Hypothalamus (tissue), 51 donors: Measurements from ENCODE around the gene AHSG.
"Not testable (repeated sequence)": the region's sequence is repeated elsewhere in the genome, so short reads cannot be mapped to it uniquely, and the experiment has no call there.

ENCODE experiments used
- DNase-seq, 51 donors: peaks; one replicate each; lab custom pipeline; 2025; lab: John Stamatoyannopoulos, UW

Gene AHSG

GRCh38 chr3:186612721-186613636 lies at the start of gene AHSG:
Gene AHSG, plus strand, starts transcription at chr3:186613060. Its CDS starts 82 bp downstream, at chr3:186613142.
- no peak for DNase-seq

GRCh38 chr3:186564586-186564985 lies 48.3 kb upstream of the AHSG start:
- DNase-seq, result no peak

GRCh38 chr3:186566772-186567071 lies 46.1 kb upstream of the AHSG start:
- DNase-seq, result peak in 2 of 51 donors; percentile 33 to 63

GRCh38 chr3:186567072-186567921 lies 45.6 kb upstream of the AHSG start, which contains the start of gene TBCCD1:
Gene TBCCD1, minus strand, starts transcription at chr3:186567339. Its CDS starts 3,010 bp downstream, at chr3:186564329.
- peak; percentile 53 to 95 (median 84) for DNase-seq

GRCh38 chr3:186569361-186569760 lies 43.5 kb upstream of the AHSG start:
- not testable (repeated sequence) for DNase-seq

- no peak for DNase-seq
Measured at GRCh38 chr3:186569779-186570095, 43.1 kb upstream of the AHSG start.

GRCh38 chr3:186570096-186570940 lies 42.5 kb upstream of the AHSG start, which contains the start of gene DNAJB11:
Gene DNAJB11, plus strand, starts transcription at chr3:186570720. Its CDS starts 178 bp downstream, at chr3:186570898.
- DNase-seq, result peak; percentile 73 to 100 (median 99)

- no peak for DNase-seq
Measured at GRCh38 chr3:186570941-186571643, 41.8 kb upstream of the AHSG start.

- DNase-seq, result no peak
Measured at GRCh38 chr3:186571644-186572013, 41.2 kb upstream of the AHSG start.

GRCh38 chr3:186577521-186577920 lies 35.3 kb upstream of the AHSG start:
- no peak for DNase-seq

- DNase-seq, result no peak
Measured at GRCh38 chr3:186580785-186581184, 32.1 kb upstream of the AHSG start.

- no peak for DNase-seq
Measured at GRCh38 chr3:186582541-186582940, 30.3 kb upstream of the AHSG start.

GRCh38 chr3:186583831-186584230 lies 29.0 kb upstream of the AHSG start:
- no peak for DNase-seq

- DNase-seq, result not testable (repeated sequence)
Measured at GRCh38 chr3:186586245-186586644, 26.6 kb upstream of the AHSG start.

- DNase-seq, result no peak
Measured at GRCh38 chr3:186587183-186587582, 25.7 kb upstream of the AHSG start.

GRCh38 chr3:186588632-186589031 lies 24.2 kb upstream of the AHSG start:
- DNase-seq, result no peak

GRCh38 chr3:186589121-186589520 lies 23.7 kb upstream of the AHSG start:
- DNase-seq, result no peak

GRCh38 chr3:186589856-186590579 lies 22.8 kb upstream of the AHSG start:
- DNase-seq, result no peak

- no peak for DNase-seq
Measured at GRCh38 chr3:186590580-186591295, 22.1 kb upstream of the AHSG start.
